ENCODE data around the gene INA. TPM values are rescaled to one million over a fixed set of nuclear protein-coding genes. Genes with fewer than 3 reads are reported as not detected.

Gene INA
- total RNA-seq, 3 donors from 2014 or later (not counting 1 experiment from before 2014, with no cell fraction given), result not detected

DNA sequence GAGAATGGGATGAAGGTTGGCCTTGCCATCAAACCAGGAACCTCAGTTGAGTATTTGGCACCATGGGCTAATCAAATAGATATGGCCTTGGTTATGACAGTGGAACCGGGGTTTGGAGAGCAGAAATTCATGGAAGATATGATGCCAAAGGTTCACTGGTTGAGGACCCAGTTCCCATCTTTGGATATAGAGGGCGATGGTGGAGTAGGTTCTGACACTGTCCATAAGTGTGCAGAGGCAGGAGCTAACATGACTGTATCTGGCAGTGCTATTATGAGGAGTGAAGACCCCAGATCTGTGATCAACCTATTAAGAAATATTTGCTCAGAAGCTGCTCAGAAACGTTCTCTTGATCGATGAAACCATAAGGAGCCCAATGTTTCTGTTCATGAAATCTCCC, 30.6 kb upstream of the INA start:
- DNase-seq (no peak), ATAC-seq (no peak)
- H3K4me3 Mint-ChIP-seq, result no peak overlapping the region
- Histone ChIP-seq H3K27me3 (ENCODE audit: control insufficient read depth, insufficient read depth, low read length) (no peaks in the 10 kb centered on the region), H3K4me1 (ENCODE audit: control insufficient read depth, insufficient read depth, low read length) (peaks cover 2% of the 10 kb centered on the region), H3K36me3 (ENCODE audit: control insufficient read depth, insufficient read depth, low read length) (no peaks in the 10 kb centered on the region), H3K27ac (ENCODE audit: low read length) (no peak overlapping the region), H3K4me3 (ENCODE audit: low read length) (no peak overlapping the region), H3K9me3 (ENCODE audit: control insufficient read depth, insufficient read depth, low read length) (no peaks in the 10 kb centered on the region)
- H3K9me3 Mint-ChIP-seq, result peaks cover 2% of the 10 kb centered on the region in 2 donors
- TF ChIP-seq, protein P1, sequence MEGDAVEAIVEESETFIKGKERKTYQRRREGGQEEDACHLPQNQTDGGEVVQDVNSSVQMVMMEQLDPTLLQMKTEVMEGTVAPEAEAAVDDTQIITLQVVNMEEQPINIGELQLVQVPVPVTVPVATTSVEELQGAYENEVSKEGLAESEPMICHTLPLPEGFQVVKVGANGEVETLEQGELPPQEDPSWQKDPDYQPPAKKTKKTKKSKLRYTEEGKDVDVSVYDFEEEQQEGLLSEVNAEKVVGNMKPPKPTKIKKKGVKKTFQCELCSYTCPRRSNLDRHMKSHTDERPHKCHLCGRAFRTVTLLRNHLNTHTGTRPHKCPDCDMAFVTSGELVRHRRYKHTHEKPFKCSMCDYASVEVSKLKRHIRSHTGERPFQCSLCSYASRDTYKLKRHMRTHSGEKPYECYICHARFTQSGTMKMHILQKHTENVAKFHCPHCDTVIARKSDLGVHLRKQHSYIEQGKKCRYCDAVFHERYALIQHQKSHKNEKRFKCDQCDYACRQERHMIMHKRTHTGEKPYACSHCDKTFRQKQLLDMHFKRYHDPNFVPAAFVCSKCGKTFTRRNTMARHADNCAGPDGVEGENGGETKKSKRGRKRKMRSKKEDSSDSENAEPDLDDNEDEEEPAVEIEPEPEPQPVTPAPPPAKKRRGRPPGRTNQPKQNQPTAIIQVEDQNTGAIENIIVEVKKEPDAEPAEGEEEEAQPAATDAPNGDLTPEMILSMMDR (IDR thresholded peaks at IDR 0.05), result no peak
- H3K27me3 Mint-ChIP-seq (ENCODE audit: low read depth in 2 of 2), result peaks cover 0 to 4% of the 10 kb centered on the region in 2 donors
- WGBS (ENCODE audit: insufficient coverage), result 78% methylated on average over 4 of the region's 4 CpGs
- H3K4me1 Mint-ChIP-seq, result peaks cover 2 to 8% of the 10 kb centered on the region in 2 donors
- no peak overlapping the region for H3K27ac Mint-ChIP-seq
- no peaks in the 10 kb centered on the region for H3K36me3 Mint-ChIP-seq
- intact Hi-C loops (cut with micrococcal nuclease), result no loop called here

DNA sequence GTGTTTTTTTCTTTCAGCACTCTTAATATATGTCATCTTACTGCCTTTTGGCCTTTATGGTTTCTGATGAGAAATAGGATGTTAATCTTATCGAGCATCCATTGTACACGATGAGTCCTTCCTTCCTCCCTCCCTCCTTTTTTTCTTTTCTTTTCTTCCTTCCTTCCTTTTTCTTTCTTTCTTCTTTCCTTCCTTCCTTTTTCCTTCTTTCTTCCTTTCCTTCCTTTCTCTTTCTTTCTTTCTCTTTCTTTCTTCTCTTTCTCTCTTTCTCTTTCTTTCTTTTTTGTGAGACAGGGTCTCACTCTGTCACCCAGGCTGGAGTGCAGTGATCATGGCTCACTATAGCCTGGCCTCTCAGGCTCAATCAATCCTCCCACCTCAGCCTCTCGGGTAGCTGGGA, 22.8 kb upstream of the INA start:
- Mint-ChIP-seq H3K27me3 (ENCODE audit: low read depth in 2 of 2) (peaks cover 12 to 16% of the 10 kb centered on the region in 2 donors), H3K4me3 (no peak overlapping the region)

DNA sequence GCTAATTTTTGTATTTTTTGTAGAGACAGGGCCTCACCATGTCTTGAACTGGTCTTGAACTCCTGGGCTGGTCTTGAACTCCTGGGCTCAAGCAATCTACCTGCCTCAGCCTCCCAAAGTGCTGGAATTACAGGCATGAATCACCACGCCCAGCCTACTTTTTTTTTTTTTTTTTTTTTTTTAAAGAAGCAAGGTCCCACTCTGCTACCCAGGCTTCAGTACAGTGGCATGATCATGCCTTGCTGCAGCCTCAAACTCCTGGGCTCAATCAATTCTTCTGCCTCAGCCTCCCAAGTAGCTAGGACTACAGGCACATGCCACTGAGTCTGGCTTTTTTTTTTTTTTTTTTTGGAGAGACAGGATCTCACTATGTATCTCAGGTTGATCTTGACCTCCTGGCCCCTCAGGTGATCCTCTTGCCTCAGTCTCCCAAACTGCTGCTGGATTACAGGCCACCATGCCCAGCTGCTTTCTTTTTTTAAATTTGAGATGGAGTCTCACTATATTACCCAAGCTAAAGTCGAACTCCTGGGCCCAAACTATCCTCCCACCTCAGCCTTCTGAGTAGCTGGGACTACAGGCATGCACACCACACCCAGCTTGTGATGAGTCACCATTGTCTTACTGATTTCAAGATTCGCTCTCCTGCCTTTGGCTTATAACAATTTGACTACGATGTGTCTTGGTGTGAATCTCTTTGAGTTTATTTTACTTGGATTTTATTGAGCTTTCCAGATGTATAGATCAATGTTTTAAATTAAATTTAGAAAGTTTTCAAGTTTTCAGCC, 22.2 kb upstream of the INA start:
- H3K4me3 Mint-ChIP-seq, result no peak overlapping the region
- H3K9me3 Mint-ChIP-seq, result peaks cover 3% of the 10 kb centered on the region in 2 donors
- no peaks in the 10 kb centered on the region for H3K27me3 ChIP-seq (ENCODE audit: control insufficient read depth, insufficient read depth, low read length)
- no peak overlapping the region for H3K27ac Mint-ChIP-seq
- H3K4me3 ChIP-seq (ENCODE audit: low read length), result no peak overlapping the region
- H3K36me3 Mint-ChIP-seq, result no peaks in the 10 kb centered on the region
- no peak for DNase-seq
- H3K27me3 Mint-ChIP-seq (ENCODE audit: low read depth in 2 of 2), result peaks cover 12 to 16% of the 10 kb centered on the region in 2 donors
- peaks cover under 1% of the 10 kb centered on the region for H3K9me3 ChIP-seq (ENCODE audit: control insufficient read depth, insufficient read depth, low read length)
- WGBS (ENCODE audit: insufficient coverage), result 64% methylated on average over 4 of the region's 4 CpGs
- no peaks in the 10 kb centered on the region for H3K36me3 ChIP-seq (ENCODE audit: control insufficient read depth, insufficient read depth, low read length)
- no peak overlapping the region for H3K27ac ChIP-seq (ENCODE audit: low read length)
- intact Hi-C loops (cut with micrococcal nuclease), result no loop called here
- TF ChIP-seq, protein P1 (IDR thresholded peaks at IDR 0.05), result no peak
- H3K4me1 Mint-ChIP-seq, result peaks cover 5 to 7% of the 10 kb centered on the region in 2 donors
- no peak for ATAC-seq
- H3K4me1 ChIP-seq (ENCODE audit: control insufficient read depth, insufficient read depth, low read length), result no peaks in the 10 kb centered on the region

More for the DNA sequence above, 22.8 kb upstream of the INA start:
- H3K36me3 ChIP-seq (ENCODE audit: control insufficient read depth, insufficient read depth, low read length), result no peaks in the 10 kb centered on the region
- ATAC-seq (no peak), DNase-seq (no peak)
- H3K4me3 ChIP-seq (ENCODE audit: low read length), result no peak overlapping the region
- intact Hi-C loops (cut with micrococcal nuclease), result no loop called here
- TF ChIP-seq, protein P1 (IDR thresholded peaks at IDR 0.05), result no peak
- no peak overlapping the region for H3K27ac Mint-ChIP-seq
- no peaks in the 10 kb centered on the region for H3K4me1 ChIP-seq (ENCODE audit: control insufficient read depth, insufficient read depth, low read length)
- no peaks in the 10 kb centered on the region for H3K27me3 ChIP-seq (ENCODE audit: control insufficient read depth, insufficient read depth, low read length)
- H3K36me3 Mint-ChIP-seq, result no peaks in the 10 kb centered on the region
- no peaks in the 10 kb centered on the region for H3K9me3 ChIP-seq (ENCODE audit: control insufficient read depth, insufficient read depth, low read length)
- H3K27ac ChIP-seq (ENCODE audit: low read length), result no peak overlapping the region
- 77% methylated on average over 3 of the region's 3 CpGs for WGBS (ENCODE audit: insufficient coverage)
- H3K9me3 Mint-ChIP-seq, result peaks cover 3% of the 10 kb centered on the region in 2 donors
- H3K4me1 Mint-ChIP-seq, result peaks cover 5 to 7% of the 10 kb centered on the region in 2 donors
